GM23338 (cell line): ENCODE data around the gene COX15. TPM values are rescaled to one million over a fixed set of nuclear protein-coding genes. Genes with fewer than 3 reads are reported as not detected.

Source experiments
- ATAC-seq: fragments of 200-7000 bp; cut with Tn5 transposase; 3 replicates; pipeline ENCODE4 v1.9.1; 2020
- DNase-seq: peaks from one replicate; pipeline ENCODE4 v3.0.0-alpha.2; 2015; ENCODE audit warnings: low spot score
- H2AFZ ChIP-seq: fragments of 200-600 bp; sonication (generic); 2 replicates; pipeline ENCODE4 v1.8.0; 2016; ENCODE audit warnings: antibody characterized with exemption, mild to moderate bottlenecking, moderate library complexity
- H3F3A ChIP-seq: fragments of 200-600 bp; sonication (generic); replicated peaks from 2 replicates; pipeline ENCODE4 v1.8.0; 2017; ENCODE audit warnings: antibody characterized with exemption, mixed run types, low read depth
- H3K27ac ChIP-seq: fragments of 200-600 bp; sonication (generic); 2 replicates; pipeline ENCODE4 v1.6.1; 2016; ENCODE audit warnings: low read depth
- H3K27me3 ChIP-seq: fragments of 200-600 bp; sonication (generic); 2 replicates; pipeline ENCODE4 v1.8.0; 2016; ENCODE audit warnings: mild to moderate bottlenecking, mixed run types, moderate library complexity; ENCODE audit not compliant: insufficient read depth
- H3K36me3 ChIP-seq: fragments of 200-600 bp; sonication (generic); 2 replicates; pipeline ENCODE4 v1.8.0; 2016; ENCODE audit warnings: mild to moderate bottlenecking; ENCODE audit not compliant: insufficient read depth
- H3K4me1 ChIP-seq: fragments of 200-600 bp; sonication (generic); 2 replicates; pipeline ENCODE4 v1.8.0; 2016; ENCODE audit warnings: mild to moderate bottlenecking, moderate library complexity; ENCODE audit not compliant: insufficient read depth
- H3K4me2 ChIP-seq: fragments of 200-600 bp; sonication (generic); 2 replicates; pipeline ENCODE4 v1.7.1; 2017; ENCODE audit warnings: mixed run types
- H3K4me3 ChIP-seq: fragments of 200-600 bp; sonication (generic); 2 replicates; pipeline ENCODE4 v1.6.1; 2016; ENCODE audit warnings: mixed run types
- H3K79me2 ChIP-seq: fragments of 200-600 bp; sonication (generic); replicated peaks from 2 replicates; pipeline ENCODE4 v1.8.0; 2017; ENCODE audit warnings: mild to moderate bottlenecking; ENCODE audit not compliant: insufficient read depth
- H3K9me2 ChIP-seq: fragments of 200-600 bp; sonication (generic); 2 replicates; pipeline ENCODE4 v1.8.0; 2017; ENCODE audit not compliant: insufficient read depth
- H4K20me1 ChIP-seq: fragments of 200-600 bp; sonication (generic); replicated peaks from 2 replicates; pipeline ENCODE4 v1.8.0; 2017; ENCODE audit warnings: mild to moderate bottlenecking; ENCODE audit not compliant: insufficient read depth
- H3K27ac Mint-ChIP-seq: 2 replicates; pipeline ENCODE4 v1.8.0; 2020; ENCODE audit warnings: inconsistent platforms, mild to moderate bottlenecking, moderate library complexity, mixed read lengths
- H3K27me3 Mint-ChIP-seq: 3 replicates; pipeline ENCODE4 v1.8.0; 2022; ENCODE audit warnings: low read depth, mild to moderate bottlenecking, moderate library complexity, mixed read lengths, inconsistent platforms; ENCODE audit not compliant: insufficient read depth, poor library complexity
- H3K36me3 Mint-ChIP-seq: 3 replicates; pipeline ENCODE4 v1.8.0; 2021; ENCODE audit warnings: low read depth, mild to moderate bottlenecking, inconsistent platforms, moderate library complexity, mixed read lengths
- H3K4me1 Mint-ChIP-seq: 3 replicates; pipeline ENCODE4 v1.8.0; 2020; ENCODE audit warnings: mild to moderate bottlenecking, inconsistent platforms, mixed read lengths
- H3K4me3 Mint-ChIP-seq: 3 replicates; pipeline ENCODE4 v1.8.0; 2021; ENCODE audit warnings: moderate library complexity, mild to moderate bottlenecking, inconsistent platforms, mixed read lengths
- H3K9me3 Mint-ChIP-seq: 3 replicates; pipeline ENCODE4 v1.8.0; 2020; ENCODE audit warnings: moderate library complexity, mild to moderate bottlenecking, inconsistent platforms, mixed read lengths
- CREB1 ChIP-seq: fragments of 250-450 bp; sonication (Bioruptor Pico); IDR thresholded peaks from 2 replicates; pipeline ENCODE4 v1.5.0; 2020; ENCODE audit warnings: low read depth, mild to moderate bottlenecking, moderate library complexity
- EZH2phosphoT487 ChIP-seq: fragments of 200-600 bp; sonication (generic); IDR thresholded peaks from one replicate; pipeline ENCODE4 v1.8.1; 2018; ENCODE audit warnings: antibody characterized with exemption; ENCODE audit not compliant: unreplicated experiment
- JUNB ChIP-seq: IDR thresholded peaks from one replicate; pipeline ENCODE4 v1.6.1; 2016; ENCODE audit warnings: antibody characterized with exemption; ENCODE audit not compliant: unreplicated experiment
- NANOG ChIP-seq: IDR thresholded peaks from 2 replicates; pipeline ENCODE4 v1.6.1; 2016; ENCODE audit warnings: antibody characterized with exemption, borderline replicate concordance
- POLR2AphosphoS5 ChIP-seq: IDR thresholded peaks from 2 replicates; pipeline ENCODE4 v1.6.1; 2016; ENCODE audit warnings: antibody characterized with exemption, low read depth
- ZNF114 ChIP-seq: fragments of 250-450 bp; sonication (Bioruptor Pico); IDR thresholded peaks from 2 replicates; pipeline ENCODE4 v1.5.0; 2020; ENCODE audit warnings: mild to moderate bottlenecking, moderate library complexity
- polyA plus RNA-seq: library from polyadenylated mRNA; unstranded; fragments of >200 nt; fragmentation: Nextera tagmentation; extraction: Ambion mirVana; gene quantifications from 2 replicates; pipeline ENCODE4 v1.2.1, GENCODE V29; 2016
- total RNA-seq: library from RNA; depleted of rRNA; stranded (reverse); fragments of >200 nt; shearing (Covaris generic); gene quantifications from 2 replicates; pipeline ENCODE4 v1.2.3, GENCODE V29; 2014
- TF ChIP-seq, protein P1 (sequence below), 2 experiments: fragments of 200-600 bp in 1 of 2; sonication (generic) in 1 of 2; conservative IDR thresholded peaks; 2 replicates each; pipeline versions ENCODE4 v1.5.1 to v1.6.1; 2016 to 2017; ENCODE audit warnings: antibody characterized with exemption in 2 of 2, low read depth in 2 of 2, mild to moderate bottlenecking in 2 of 2, moderate library complexity in 1 of 2
- TF ChIP-seq, protein P2 (sequence below): IDR thresholded peaks from 2 replicates; pipeline ENCODE4 v1.6.1; 2016; ENCODE audit warnings: antibody characterized with exemption

The COX15 gene
- total and polyA plus RNA-seq, 2 experiments from 2014 or later, result 22.3 to 38.1 TPM

DNA sequence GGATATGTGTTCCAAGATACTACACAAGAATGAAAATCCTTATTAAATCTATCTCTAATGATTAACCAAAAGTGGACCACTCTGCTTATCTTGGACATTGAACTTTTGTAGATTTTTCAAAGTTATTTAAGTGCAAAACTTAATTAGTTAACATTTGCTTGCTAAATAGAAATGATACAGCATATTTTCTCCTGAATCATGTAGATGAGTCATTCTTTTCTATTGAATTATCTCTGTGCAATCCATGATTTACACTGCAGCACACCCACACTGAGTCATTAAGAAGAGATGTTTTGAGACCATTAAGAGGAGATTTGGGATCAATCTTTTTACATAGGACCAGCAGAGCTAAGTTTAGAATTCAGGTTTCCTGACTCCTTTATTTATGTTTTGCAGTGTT lies 43.9 kb upstream of the COX15 start:
- DNase-seq (no peak), ATAC-seq (no peak)
- H3K79me2 ChIP-seq, result no peaks in the 10 kb centered on the region
- H3K4me2 ChIP-seq, result no peak overlapping the region
- H3K9me3 Mint-ChIP-seq, result no peaks in the 10 kb centered on the region
- no peak overlapping the region for H3K4me3 Mint-ChIP-seq
- H3K36me3 ChIP-seq, result no peaks in the 10 kb centered on the region
- peaks cover 13% of the 10 kb centered on the region for H3K4me1 Mint-ChIP-seq
- TF ChIP-seq, protein P1, sequence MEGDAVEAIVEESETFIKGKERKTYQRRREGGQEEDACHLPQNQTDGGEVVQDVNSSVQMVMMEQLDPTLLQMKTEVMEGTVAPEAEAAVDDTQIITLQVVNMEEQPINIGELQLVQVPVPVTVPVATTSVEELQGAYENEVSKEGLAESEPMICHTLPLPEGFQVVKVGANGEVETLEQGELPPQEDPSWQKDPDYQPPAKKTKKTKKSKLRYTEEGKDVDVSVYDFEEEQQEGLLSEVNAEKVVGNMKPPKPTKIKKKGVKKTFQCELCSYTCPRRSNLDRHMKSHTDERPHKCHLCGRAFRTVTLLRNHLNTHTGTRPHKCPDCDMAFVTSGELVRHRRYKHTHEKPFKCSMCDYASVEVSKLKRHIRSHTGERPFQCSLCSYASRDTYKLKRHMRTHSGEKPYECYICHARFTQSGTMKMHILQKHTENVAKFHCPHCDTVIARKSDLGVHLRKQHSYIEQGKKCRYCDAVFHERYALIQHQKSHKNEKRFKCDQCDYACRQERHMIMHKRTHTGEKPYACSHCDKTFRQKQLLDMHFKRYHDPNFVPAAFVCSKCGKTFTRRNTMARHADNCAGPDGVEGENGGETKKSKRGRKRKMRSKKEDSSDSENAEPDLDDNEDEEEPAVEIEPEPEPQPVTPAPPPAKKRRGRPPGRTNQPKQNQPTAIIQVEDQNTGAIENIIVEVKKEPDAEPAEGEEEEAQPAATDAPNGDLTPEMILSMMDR (conservative IDR thresholded peaks at IDR 0.05; ENCODE audit: low read depth in 2 of 2), result no peak
- TF ChIP-seq ZNF114, result no peak
- no peaks in the 10 kb centered on the region for H3K27me3 ChIP-seq
- H3K27ac Mint-ChIP-seq, result no peak overlapping the region
- H2AFZ ChIP-seq, result no peak overlapping the region
- H3K9me2 ChIP-seq, result no peaks in the 10 kb centered on the region
- no peaks in the 10 kb centered on the region; the same call in 2 of the 3 replicates for H3K36me3 Mint-ChIP-seq
- no peaks in the 10 kb centered on the region for H3F3A ChIP-seq
- H3K4me1 ChIP-seq, result peaks cover 3% of the 10 kb centered on the region; the same call in 1 of the 2 replicates
- H3K27me3 Mint-ChIP-seq, result no peaks in the 10 kb centered on the region
- H4K20me1 ChIP-seq, result no peaks in the 10 kb centered on the region
- no peak overlapping the region for H3K27ac ChIP-seq
- H3K4me3 ChIP-seq, result no peak overlapping the region

DNA sequence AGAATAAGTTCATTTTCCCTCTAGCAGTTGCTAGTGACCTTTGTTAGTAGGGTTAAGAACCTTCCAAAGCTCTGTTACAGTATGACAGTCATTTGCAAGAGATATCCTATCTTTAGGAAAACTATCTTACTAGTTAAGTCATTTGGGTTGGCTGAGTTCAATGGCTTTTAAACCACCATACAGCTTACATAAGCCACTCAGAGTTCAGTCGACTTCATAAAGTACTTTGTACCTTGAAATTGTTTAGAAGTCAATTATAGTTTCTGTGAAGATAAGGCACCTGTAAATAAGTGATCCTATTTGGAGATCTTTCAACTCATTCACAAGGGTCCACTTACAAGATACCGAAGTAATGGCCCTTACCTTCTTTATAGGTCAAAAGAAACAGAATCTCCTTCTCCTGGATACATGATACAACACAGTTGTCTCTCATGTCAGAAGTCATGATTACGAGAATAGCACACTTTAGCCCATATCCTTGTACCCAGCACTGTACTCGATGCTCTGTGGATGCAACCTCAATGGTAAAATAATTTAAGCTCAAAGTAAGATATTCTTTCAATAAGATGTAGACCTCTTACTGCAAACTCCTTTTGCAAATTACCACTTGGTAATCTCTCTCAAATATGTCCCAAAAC lies 38.6 kb upstream of the COX15 start:
- Mint-ChIP-seq H3K36me3 (no peaks in the 10 kb centered on the region; the same call in 2 of the 3 replicates), H3K4me3 (no peak overlapping the region), H3K4me1 (no peaks in the 10 kb centered on the region), H3K27me3 (no peaks in the 10 kb centered on the region), H3K9me3 (no peaks in the 10 kb centered on the region), H3K27ac (no peak overlapping the region)
- TF ChIP-seq NANOG (no peak), EZH2phosphoT487 (no peak), CREB1 (CRISPR knock-in tag) (no peak), POLR2AphosphoS5 (no peak), JUNB (no peak)
- TF ChIP-seq, protein P2, sequence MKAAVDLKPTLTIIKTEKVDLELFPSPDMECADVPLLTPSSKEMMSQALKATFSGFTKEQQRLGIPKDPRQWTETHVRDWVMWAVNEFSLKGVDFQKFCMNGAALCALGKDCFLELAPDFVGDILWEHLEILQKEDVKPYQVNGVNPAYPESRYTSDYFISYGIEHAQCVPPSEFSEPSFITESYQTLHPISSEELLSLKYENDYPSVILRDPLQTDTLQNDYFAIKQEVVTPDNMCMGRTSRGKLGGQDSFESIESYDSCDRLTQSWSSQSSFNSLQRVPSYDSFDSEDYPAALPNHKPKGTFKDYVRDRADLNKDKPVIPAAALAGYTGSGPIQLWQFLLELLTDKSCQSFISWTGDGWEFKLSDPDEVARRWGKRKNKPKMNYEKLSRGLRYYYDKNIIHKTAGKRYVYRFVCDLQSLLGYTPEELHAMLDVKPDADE, result no peak
- TF ChIP-seq, protein P1 (conservative IDR thresholded peaks at IDR 0.05; ENCODE audit: low read depth in 2 of 2), result no peak
- DNase-seq (no peak), ATAC-seq (no peak)
- Histone ChIP-seq H3K9me2 (no peaks in the 10 kb centered on the region), H3K79me2 (no peaks in the 10 kb centered on the region), H3F3A (no peaks in the 10 kb centered on the region), H3K27ac (no peak overlapping the region), H3K4me3 (no peak overlapping the region), H3K27me3 (no peaks in the 10 kb centered on the region), H2AFZ (no peak overlapping the region), H3K36me3 (no peaks in the 10 kb centered on the region), H3K4me1 (no peaks in the 10 kb centered on the region), H4K20me1 (no peaks in the 10 kb centered on the region), H3K4me2 (no peak overlapping the region)
